HG03439 (cell line): ENCODE data around the gene PLEKHH1.
"Not testable (repeated sequence)": the region's sequence is repeated elsewhere in the genome, so short reads cannot be mapped to it uniquely, and the experiment has no call there.

Source experiments
- ATAC-seq: cut with Tn5 transposase; IDR thresholded peaks from one replicate; pipeline ENCODE4 v1.9.1; 2021; ENCODE audit warnings: mild to moderate bottlenecking, moderate library complexity; ENCODE audit not compliant: unreplicated experiment

The PLEKHH1 gene

GRCh38 chr14:67620217-67620785, 87.2 kb downstream of the PLEKHH1 start:
- ATAC-seq, result no peak

GRCh38 chr14:67622675-67623074, 89.6 kb downstream of the PLEKHH1 start:
- no peak for ATAC-seq

- no peak for ATAC-seq
Observed at GRCh38 chr14:67623114-67623513, 90.0 kb downstream of the PLEKHH1 start.

- not testable (repeated sequence) for ATAC-seq
Observed at GRCh38 chr14:67626131-67626530, 93.0 kb downstream of the PLEKHH1 start.

GRCh38 chr14:67627519-67627918, 94.4 kb downstream of the PLEKHH1 start:
- no peak for ATAC-seq

- ATAC-seq, result no peak
Observed at GRCh38 chr14:67630186-67630585, 97.1 kb downstream of the PLEKHH1 start.

- no peak for ATAC-seq
Observed at GRCh38 chr14:67630938-67631337, 97.8 kb downstream of the PLEKHH1 start.

- ATAC-seq, result no peak
Observed at GRCh38 chr14:67633451-67634147, 100.5 kb downstream of the PLEKHH1 start.

GRCh38 chr14:67636361-67636919, 103.3 kb downstream of the PLEKHH1 start:
- no peak for ATAC-seq

- ATAC-seq, result no peak
Observed at GRCh38 chr14:67638642-67639041, 105.6 kb downstream of the PLEKHH1 start.
